Neural crest cell (in vitro differentiated cells): Measurements from ENCODE around the gene VEGFC. TPM values are rescaled to one million over a fixed set of nuclear protein-coding genes. Genes with fewer than 3 reads are reported as not detected.

Experiments
- DNase-seq: peaks from one replicate; pipeline ENCODE4 v3.0.0; 2021; ENCODE audit warnings: low read depth, mixed read lengths, low spot score
- H3K27ac Mint-ChIP-seq: one replicate; pipeline ENCODE4 v1.8.0; 2021; ENCODE audit warnings: mild to moderate bottlenecking, mixed read lengths; ENCODE audit not compliant: unreplicated experiment
- H3K27me3 Mint-ChIP-seq: 2 replicates; pipeline ENCODE4 v1.8.0; 2021; ENCODE audit warnings: low read depth, mild to moderate bottlenecking, mixed read lengths
- H3K36me3 Mint-ChIP-seq: 2 replicates; pipeline ENCODE4 v1.8.0; 2021; ENCODE audit warnings: low read depth, mild to moderate bottlenecking, mixed read lengths
- H3K4me1 Mint-ChIP-seq: 2 replicates; pipeline ENCODE4 v1.8.0; 2021; ENCODE audit warnings: mixed read lengths
- H3K4me3 Mint-ChIP-seq: one replicate; pipeline ENCODE4 v1.8.0; 2021; ENCODE audit warnings: mild to moderate bottlenecking, mixed read lengths
- H3K9me3 Mint-ChIP-seq: 2 replicates; pipeline ENCODE4 v1.8.0; 2021; ENCODE audit warnings: mixed read lengths
- total RNA-seq: library from RNA; stranded (reverse); gene quantifications from 2 replicates; pipeline ENCODE4 v1.2.1, GENCODE V29; 2021
- TF ChIP-seq, protein P1 (sequence below): fragments of 200-600 bp; sonication (generic); conservative IDR thresholded peaks from 2 replicates; pipeline ENCODE4 v1.5.0; 2021; ENCODE audit warnings: antibody characterized with exemption, mild to moderate bottlenecking

VEGFC gene
- total RNA-seq, 1 donor from 2014 or later = 3.1 TPM

DNA sequence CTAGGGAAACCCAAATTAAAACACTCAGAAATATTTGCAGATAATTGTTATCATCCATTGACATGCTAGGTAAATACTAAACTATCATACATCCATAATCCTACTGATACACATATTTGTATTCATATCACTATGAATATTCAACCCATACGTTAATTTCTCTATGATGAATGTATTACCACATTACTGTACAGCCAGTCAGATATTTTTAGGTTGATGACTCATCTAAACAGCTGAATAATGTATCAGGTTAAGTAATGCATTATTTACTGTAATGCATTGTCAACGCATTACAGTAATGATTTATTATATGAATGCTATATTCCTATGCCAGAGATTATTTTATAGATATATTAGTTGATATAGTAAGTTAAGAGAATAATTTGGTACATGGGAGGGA is 37.1 kb downstream of the VEGFC start:
- H3K27me3 Mint-ChIP-seq = no peaks in the 10 kb centered on the region
- H3K27ac Mint-ChIP-seq = no peak overlapping the region
- no peak for DNase-seq
- H3K36me3 Mint-ChIP-seq = no peaks in the 10 kb centered on the region
- H3K4me1 Mint-ChIP-seq = no peaks in the 10 kb centered on the region
- H3K4me3 Mint-ChIP-seq = no peak overlapping the region
- H3K9me3 Mint-ChIP-seq = no peaks in the 10 kb centered on the region
- TF ChIP-seq, protein P1, sequence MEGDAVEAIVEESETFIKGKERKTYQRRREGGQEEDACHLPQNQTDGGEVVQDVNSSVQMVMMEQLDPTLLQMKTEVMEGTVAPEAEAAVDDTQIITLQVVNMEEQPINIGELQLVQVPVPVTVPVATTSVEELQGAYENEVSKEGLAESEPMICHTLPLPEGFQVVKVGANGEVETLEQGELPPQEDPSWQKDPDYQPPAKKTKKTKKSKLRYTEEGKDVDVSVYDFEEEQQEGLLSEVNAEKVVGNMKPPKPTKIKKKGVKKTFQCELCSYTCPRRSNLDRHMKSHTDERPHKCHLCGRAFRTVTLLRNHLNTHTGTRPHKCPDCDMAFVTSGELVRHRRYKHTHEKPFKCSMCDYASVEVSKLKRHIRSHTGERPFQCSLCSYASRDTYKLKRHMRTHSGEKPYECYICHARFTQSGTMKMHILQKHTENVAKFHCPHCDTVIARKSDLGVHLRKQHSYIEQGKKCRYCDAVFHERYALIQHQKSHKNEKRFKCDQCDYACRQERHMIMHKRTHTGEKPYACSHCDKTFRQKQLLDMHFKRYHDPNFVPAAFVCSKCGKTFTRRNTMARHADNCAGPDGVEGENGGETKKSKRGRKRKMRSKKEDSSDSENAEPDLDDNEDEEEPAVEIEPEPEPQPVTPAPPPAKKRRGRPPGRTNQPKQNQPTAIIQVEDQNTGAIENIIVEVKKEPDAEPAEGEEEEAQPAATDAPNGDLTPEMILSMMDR = no peak

DNA sequence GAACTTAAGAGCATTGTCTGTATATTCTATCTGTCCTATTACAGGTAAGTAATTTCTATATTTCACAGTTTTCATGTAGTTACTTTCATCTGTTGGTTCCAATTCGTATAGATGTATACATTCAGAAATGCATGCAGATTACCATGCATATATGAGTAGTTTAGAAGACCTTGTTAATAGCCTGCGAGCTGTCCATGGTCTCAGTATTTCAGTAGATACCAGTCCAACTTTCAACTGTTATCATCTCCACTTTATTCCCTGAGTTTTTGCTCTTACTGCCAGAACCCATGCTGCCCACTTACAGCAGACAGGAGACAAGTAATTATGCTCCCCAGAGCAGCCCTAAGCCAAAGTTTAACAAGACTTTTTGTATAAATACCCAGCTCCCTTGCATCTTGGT is 37.7 kb downstream of the VEGFC start:
- Mint-ChIP-seq H3K27ac (no peak overlapping the region), H3K27me3 (no peaks in the 10 kb centered on the region), H3K4me3 (no peak overlapping the region), H3K36me3 (no peaks in the 10 kb centered on the region), H3K4me1 (no peaks in the 10 kb centered on the region), H3K9me3 (no peaks in the 10 kb centered on the region)
- DNase-seq = no peak
- TF ChIP-seq, protein P1 = no peak

DNA sequence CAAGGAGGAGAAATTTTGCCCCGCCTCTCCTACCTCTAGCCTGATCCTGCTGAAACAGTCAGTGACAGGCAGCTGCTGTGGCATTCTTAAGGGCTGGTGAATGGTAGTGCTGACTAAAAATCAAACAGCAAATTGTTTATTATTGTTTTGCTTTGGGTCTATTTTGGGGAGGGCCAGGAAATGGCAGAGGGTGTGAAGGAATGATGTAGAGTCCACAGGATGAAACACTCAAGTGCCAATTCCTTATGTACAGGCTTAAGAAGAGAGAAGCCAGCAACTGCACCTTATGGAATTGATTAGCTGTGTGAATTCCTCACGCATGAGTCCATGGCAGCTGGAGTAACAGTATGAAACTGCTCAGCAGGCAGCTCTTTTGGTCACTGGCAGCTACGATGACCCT is 39.7 kb downstream of the VEGFC start:
- no peaks in the 10 kb centered on the region for H3K36me3 Mint-ChIP-seq
- TF ChIP-seq, protein P1 = no peak
- H3K27ac Mint-ChIP-seq = no peak overlapping the region
- DNase-seq = no peak
- no peaks in the 10 kb centered on the region for H3K4me1 Mint-ChIP-seq
- no peaks in the 10 kb centered on the region for H3K9me3 Mint-ChIP-seq
- H3K27me3 Mint-ChIP-seq = no peaks in the 10 kb centered on the region
- H3K4me3 Mint-ChIP-seq = no peak overlapping the region

DNA sequence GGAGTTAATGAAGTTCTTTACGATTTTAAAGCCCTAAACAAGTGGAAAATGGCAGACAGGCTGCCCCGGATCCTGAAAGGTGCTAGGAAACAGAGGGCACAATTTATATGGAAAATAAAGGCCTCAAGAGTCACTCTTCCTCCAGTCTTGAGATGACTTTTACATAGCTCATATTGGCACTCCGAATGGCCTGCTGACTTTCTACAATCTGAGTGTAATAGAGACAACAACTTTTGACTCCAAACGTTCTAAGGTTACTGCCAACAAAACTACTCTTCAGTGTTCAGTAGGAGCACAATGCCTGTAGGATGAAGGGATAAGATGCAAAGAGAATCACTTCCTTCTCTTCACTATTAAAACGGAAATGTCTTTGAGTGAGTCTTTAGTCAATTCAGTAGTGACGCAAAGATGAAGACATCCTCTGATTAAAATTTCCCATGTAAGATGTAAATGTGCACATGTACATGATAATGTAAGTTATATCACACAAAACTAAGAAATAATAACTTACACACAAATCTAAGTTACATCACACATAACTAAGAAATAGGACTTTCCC is 40.5 kb downstream of the VEGFC start:
- H3K36me3 Mint-ChIP-seq = no peaks in the 10 kb centered on the region
- no peaks in the 10 kb centered on the region for H3K27me3 Mint-ChIP-seq
- DNase-seq = no peak
- no peaks in the 10 kb centered on the region for H3K9me3 Mint-ChIP-seq
- TF ChIP-seq, protein P1 = no peak
- no peak overlapping the region for H3K4me3 Mint-ChIP-seq
- H3K27ac Mint-ChIP-seq = no peak overlapping the region
- no peaks in the 10 kb centered on the region for H3K4me1 Mint-ChIP-seq

DNA sequence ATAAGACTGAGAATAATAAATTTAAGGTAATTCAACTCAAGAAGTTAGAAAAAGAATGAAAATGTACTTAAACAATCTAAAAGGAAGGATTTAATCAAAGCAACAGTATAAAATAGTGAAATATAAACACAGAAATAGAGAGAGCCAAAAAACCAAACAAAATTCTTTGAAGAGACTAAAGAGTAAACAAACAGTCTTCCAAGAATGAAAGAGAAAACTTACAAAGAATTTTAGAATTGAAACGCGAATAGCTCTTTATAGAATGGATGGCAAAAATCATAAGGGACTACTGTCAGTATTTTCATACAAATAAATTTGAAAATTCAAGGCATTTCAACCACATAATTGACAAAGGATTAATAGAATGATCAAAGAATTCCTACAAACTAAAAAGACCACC is 41.7 kb downstream of the VEGFC start:
- TF ChIP-seq, protein P1 = no peak
- H3K27me3 Mint-ChIP-seq = no peaks in the 10 kb centered on the region
- H3K27ac Mint-ChIP-seq = no peak overlapping the region
- H3K36me3 Mint-ChIP-seq = no peaks in the 10 kb centered on the region
- no peak for DNase-seq
- H3K4me1 Mint-ChIP-seq = no peaks in the 10 kb centered on the region
- no peak overlapping the region for H3K4me3 Mint-ChIP-seq
- H3K9me3 Mint-ChIP-seq = no peaks in the 10 kb centered on the region

DNA sequence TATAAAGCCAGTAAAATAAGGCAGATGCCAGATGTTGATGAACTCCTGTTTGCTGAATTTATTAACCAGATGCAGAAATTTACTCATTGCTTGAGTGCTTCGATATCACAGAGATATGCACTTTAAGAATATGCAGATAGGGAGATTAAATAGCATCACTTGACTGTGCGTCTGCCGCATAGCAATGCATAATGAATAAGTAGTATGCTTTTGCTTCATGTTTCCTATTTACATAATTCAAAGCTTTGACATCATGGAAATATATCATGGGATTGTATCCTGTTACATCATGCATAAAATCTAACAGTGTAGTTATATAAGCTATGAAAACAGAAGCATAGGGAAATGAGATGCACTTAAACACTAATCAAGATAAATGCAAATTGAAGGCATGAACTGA is 45.9 kb downstream of the VEGFC start:
- H3K9me3 Mint-ChIP-seq = no peaks in the 10 kb centered on the region
- no peaks in the 10 kb centered on the region for H3K36me3 Mint-ChIP-seq
- no peak for DNase-seq
- H3K27ac Mint-ChIP-seq = no peak overlapping the region
- TF ChIP-seq, protein P1 = no peak
- H3K4me1 Mint-ChIP-seq = no peaks in the 10 kb centered on the region
- H3K4me3 Mint-ChIP-seq = no peak overlapping the region
- no peaks in the 10 kb centered on the region for H3K27me3 Mint-ChIP-seq
